GM21619 (cell line): ENCODE measurements around the gene RBMS1.
"Not testable (repeated sequence)": the region's sequence is repeated elsewhere in the genome, so short reads cannot be mapped to it uniquely, and the experiment has no call there.

Experiments used
- ATAC-seq: cut with Tn5 transposase; IDR thresholded peaks from one replicate; pipeline ENCODE4 v1.9.1; 2021; ENCODE audit not compliant: unreplicated experiment

The RBMS1 gene

GRCh38 chr2:160437273-160437672, 56.3 kb downstream of the RBMS1 start:
- no peak for ATAC-seq

DNA sequence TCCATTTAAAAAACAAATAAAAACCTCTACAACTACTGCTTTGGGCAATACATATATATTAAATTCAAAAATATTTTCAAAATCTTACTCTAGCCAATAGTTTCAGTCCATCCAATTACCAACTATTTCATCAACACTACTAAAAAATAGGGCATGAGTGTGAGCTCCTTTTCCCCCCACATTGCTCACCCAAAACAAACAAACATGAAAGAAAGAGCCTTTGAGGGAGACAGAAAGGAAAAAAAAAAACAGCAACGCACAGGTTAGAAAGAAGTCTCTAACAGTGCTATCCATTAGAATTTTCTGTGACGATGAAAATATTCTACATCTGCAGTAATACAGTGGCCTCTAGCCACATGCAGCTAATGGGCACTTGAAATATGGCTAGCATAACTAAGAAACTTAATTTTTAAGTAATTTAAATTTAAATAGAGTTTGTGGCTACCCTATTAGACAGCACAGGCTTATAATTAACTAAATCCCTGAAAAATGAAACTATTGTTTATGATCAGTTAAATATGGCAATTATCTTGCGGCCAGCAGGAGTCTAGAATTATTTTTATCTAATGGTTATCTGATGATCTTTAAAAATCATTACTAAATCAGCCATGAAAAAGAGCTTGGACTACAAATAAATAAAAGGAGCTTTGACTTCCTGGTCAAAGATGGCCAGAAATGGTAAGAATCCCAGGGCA, 59.2 kb downstream of the RBMS1 start:
- ATAC-seq = no peak

GRCh38 chr2:160433466-160434140, 60.0 kb downstream of the RBMS1 start:
- ATAC-seq = no peak

GRCh38 chr2:160432633-160433032, 61.0 kb downstream of the RBMS1 start:
- no peak for ATAC-seq

GRCh38 chr2:160431441-160431840, 62.2 kb downstream of the RBMS1 start:
- peak; percentile 47 for ATAC-seq

GRCh38 chr2:160430001-160430344, 63.6 kb downstream of the RBMS1 start:
- no peak for ATAC-seq

DNA sequence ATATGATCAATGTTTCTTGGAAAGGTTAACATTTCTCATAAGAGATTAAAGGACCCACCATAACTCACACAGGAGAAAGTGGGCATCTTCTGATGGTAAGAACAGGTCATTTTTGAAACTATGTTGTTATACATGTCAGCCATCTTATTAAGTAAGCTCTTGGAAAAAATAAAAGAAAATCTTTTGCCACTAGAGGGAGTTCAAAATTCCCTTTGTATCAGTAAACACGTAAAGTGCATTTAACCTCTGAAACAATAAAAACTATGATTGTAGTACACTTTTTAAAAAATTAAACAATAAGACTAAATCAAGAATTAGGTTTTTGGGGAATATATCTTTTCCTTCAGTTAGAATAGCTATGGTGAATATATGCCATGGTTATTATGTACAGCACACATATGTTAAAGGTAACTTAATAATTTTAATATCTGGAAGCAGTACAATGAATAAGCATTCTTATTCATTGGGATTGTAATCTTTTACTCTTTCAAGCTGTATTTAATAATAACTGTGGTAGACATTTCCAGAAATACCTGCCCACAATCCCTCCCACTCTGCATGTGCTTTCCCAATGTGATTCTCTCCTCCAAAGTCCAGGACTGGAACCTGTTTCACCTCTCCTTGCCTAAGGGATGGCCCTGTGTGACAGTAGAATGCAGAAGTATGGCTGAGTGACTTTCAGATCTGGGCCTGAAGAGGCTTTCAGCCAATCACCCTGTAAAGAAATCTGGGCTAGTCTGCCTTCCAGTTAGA, 64.2 kb downstream of the RBMS1 start:
- no peak for ATAC-seq

- no peak for ATAC-seq
Observed at GRCh38 chr2:160428405-160428763, 65.2 kb downstream of the RBMS1 start.

- peak; percentile 64 for ATAC-seq
Observed at GRCh38 chr2:160427629-160428404, 65.8 kb downstream of the RBMS1 start.

GRCh38 chr2:160426604-160427003, 67.0 kb downstream of the RBMS1 start:
- ATAC-seq = no peak

GRCh38 chr2:160425434-160426151, 68.0 kb downstream of the RBMS1 start:
- no peak for ATAC-seq

DNA sequence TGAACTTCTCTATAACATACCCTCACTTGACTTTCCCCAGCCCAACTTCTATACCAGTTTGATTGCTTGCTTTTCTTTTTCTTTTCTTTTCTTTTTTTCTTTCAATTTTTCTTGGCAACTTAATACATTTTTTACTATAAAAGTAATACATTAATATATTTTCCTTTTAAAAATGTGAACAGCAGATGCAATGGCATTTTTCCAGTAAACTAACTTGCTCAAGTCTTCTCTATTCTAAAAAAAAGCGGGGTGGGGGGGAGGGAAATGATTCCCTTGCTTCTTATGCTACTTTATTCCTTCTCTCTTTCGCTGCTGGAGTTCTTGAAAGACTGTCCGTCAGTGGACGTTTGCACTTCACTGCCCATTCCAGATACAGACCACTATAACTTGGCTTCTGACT, 70.5 kb downstream of the RBMS1 start:
- no peak for ATAC-seq

GRCh38 chr2:160421646-160422501, 71.7 kb downstream of the RBMS1 start:
- ATAC-seq = not testable (repeated sequence)

DNA sequence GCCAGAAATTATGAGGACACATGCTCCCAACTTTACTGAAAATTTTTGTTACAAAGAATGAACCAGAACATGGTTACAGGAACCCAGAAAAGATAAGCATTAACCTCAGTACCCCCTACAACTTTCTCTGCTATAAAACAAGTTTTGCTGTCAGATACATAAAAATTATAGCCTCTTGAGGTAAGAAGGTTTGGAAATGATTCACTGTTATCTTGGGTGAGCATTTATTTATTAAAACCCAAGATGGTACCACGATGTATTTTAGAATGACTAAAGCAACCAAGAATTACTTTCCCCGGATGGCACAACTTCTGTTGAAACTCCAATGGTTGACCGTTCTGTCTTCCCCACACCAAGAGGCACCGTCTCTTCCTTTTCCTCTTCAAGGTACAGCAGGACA, 72.9 kb downstream of the RBMS1 start:
- ATAC-seq = no peak

DNA sequence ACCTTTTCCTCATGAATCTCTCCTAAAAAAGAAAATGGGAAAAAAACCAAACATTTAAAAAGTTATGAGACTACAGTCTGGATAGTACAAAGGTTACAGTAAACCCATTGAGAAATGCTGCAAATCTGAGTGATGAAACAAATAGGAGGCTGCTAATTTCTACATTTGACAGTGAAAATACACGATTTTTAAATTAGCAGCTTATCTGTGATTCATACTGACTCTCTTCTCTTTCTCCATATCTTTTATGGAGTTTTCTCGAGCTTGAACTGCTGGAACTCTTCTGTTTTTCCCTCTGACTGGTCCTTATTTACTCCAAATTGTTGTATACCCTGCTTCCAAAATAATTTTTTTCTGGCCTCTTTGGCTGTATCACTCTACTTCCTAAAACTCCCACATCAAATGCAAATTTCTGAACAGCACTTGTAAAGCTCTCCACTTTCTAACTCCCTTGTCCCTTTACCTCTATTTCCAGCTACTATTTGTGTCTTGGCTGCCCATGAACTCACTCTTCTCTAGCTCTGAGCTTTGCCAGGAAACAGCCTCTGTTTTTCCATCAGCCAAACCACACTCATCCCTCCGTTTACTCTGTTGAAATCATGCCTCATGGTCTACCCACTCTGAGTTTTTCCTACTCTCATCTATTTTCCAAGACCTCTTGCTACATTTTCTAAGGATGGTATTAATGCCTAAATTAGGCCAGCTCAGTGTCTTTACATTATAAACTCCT, 73.7 kb downstream of the RBMS1 start:
- no peak for ATAC-seq

GRCh38 chr2:160418853-160419252, 74.8 kb downstream of the RBMS1 start:
- ATAC-seq = no peak

DNA sequence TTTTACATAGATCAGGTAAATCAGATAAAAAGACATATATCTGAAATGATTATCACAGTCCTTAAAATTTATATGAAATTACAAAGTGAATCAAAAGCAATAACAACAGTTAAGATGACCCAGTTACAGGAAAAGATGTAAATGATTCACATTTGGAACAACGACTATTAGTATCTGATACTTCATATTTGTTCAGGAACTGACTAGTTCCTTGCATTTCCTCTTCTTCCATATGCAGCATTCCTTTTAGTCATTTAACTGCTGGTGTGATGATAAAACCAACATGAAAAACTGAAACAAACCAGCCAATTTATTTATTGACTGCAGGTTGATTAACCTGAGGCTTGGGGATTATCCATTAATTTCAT, 75.2 kb downstream of the RBMS1 start:
- no peak for ATAC-seq

DNA sequence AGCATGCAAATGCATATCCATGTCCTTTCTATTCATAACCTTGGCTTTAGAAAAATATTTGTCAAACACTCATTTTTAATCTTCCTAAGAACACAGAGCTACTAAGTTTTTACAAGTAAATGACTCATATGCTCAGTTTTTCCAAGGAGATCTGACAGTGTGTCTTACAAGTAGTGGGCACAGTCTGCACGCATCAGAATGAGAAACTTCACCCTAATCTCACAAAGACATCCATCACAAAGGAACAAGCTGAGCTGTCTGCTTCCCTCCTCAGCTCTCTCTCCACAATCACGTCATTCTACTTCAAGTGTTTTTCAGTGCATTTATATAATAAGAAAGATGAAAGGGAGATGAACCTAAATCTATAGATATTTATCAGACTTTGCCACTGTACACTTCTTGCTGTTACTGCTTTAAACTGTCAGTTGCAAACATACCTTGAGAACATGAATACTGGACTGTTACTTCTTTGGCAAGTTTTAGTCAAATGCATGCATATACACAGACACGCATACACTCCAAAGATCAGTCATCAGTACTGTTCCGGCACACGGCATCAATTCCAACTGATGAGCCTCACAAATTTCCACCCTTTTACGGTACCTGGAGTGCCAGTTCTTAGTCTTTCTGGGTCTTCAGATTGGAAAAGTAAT, 75.7 kb downstream of the RBMS1 start:
- no peak for ATAC-seq

- no peak for ATAC-seq
Observed at GRCh38 chr2:160415991-160416390, 77.6 kb downstream of the RBMS1 start.
